Measurements from ENCODE around the gene VPS35L.

VPS35L gene

GRCh38 chr16:19749571-19750080, 194.1 kb downstream of the VPS35L start:
- DNase-seq (ENCODE audit: low spot score): no peak
